GM19372 (cell line): ENCODE data around the gene CASQ1.

ENCODE experiments used
- ATAC-seq: cut with Tn5 transposase; IDR thresholded peaks from one replicate; pipeline ENCODE4 v1.9.1; 2021; ENCODE audit warnings: mild to moderate bottlenecking, low read depth, moderate library complexity; ENCODE audit not compliant: unreplicated experiment

The CASQ1 gene

GRCh38 chr1:160204526-160205241, 14.3 kb downstream of the CASQ1 start:
- ATAC-seq = peak; percentile 52

GRCh38 chr1:160205242-160206035, 15.1 kb downstream of the CASQ1 start, which contains the start of gene PEA15:
Gene PEA15, plus strand, starts transcription at chr1:160205384. Its CDS starts 6,161 bp downstream, at chr1:160211545.
- peak; percentile 63 for ATAC-seq

- ATAC-seq = no peak
These were observed 15.6 kb downstream of the CASQ1 start for GRCh38 chr1:160206036-160206389.

DNA sequence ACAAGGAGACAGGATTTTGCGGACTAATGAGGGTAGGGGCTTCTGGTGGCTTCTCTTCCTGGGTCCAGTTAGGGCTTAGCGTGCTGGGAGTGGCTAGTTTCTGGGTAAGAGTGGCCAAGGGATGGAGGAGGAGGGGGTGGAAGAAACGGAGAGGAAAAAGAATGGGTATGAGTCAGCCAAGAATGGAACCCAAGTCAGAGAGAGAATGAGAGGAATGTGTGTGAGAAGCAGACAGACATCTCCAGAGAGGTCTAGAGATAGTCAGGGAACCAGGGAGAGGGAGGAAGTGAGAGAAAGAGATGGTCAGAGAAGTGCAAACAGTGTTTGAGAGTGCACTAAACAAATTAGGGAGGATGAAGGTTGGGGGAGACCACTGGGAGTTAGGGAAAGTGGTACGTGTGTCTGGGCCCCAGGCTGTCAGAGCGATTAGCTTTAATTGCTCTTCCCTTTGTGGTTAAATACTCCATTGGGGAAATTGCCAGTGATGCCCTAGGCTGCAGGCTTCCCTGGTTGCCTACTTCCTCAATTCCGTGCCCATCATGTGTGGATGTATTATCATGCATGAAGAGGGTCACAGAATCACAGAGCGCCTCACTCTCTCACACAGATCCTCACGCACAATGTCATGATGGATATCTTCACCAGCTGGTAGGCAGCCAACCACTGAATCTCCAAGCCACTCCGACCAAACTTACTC, 16.2 kb downstream of the CASQ1 start:
- ATAC-seq = no peak

DNA sequence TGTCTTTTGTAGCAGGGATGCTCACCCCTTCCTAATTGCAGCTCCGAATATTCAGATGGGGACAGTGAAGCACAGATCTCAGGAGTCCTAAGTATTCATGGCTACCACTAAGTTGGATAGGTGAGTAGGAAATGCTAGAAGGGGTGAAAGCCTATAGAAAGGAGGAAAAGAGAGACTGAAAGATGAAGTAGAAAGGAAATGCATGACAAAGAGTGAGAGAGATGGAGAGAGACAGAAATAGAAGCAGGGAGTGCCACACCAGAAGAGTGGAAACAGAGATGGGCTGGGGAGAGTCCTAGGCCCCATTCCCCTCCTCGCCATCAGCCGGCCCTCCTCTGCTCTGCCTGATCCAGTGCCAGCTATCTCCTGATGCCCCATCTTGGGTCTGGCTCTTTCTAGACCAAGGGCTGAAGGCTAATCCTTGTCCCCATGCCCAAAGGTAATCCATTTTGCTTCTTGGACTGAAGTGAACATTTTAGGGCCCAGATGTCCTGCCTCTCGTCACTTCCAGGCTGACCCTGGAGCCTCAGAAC, 16.8 kb downstream of the CASQ1 start:
- no peak for ATAC-seq

- no peak for ATAC-seq
These were observed 17.6 kb downstream of the CASQ1 start for GRCh38 chr1:160207771-160208556.

DNA sequence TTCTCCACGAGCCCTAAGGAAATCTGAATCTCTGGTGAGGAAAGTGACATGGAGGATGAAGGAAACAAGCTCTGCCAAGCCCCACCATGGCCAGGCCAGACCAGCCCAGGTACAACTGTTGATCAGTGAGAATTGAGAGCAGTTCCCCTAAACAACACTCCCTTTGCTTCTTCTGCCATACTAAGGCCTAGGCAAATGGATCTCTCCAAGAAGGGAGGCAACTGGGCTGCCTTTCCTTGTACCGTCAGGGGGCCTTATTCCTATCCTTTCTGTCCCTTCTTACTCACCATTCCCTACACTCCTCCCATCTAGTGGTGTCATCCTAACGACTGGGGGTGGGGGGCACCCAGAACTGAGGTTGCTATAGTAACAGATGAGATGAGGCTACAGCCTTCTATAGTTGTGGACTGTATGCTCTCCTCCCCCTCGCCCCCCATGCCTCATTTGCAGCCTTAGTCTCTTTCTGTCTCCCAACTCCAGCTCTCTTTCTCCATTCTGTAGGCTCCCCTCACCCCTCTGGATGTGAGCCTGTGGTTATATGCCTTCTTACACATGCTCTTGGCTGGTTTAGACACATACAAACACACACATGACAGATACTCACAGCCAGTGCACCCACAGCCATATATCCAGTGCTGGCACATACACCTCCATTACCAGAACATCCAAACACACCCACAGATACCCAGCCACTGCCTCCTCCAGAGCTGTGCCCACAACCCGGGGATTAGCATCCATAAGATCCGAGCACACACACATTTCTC, 18.4 kb downstream of the CASQ1 start:
- no peak for ATAC-seq

- no peak for ATAC-seq
These were observed 19.1 kb downstream of the CASQ1 start for GRCh38 chr1:160209321-160210046.

DNA sequence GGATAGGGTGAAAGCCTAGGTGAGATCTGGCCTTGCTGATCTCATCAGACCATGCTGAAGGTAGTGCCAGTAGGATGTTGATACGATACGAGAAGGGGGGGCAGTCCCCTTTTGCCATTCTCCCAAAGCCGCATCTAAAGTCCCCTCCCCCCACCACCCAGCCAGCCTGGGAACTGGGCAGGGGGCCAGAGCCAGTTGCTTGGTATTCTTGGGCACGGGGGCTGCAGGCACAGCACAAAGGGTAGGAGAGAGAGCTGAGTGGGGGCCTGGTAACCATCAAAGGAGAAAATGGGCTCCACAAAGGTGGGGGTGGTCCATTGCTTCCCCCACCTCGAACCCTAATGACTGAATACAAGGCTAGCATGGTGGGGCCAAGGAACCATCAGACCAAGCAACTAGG, 20.2 kb downstream of the CASQ1 start:
- ATAC-seq = no peak

- no peak for ATAC-seq
These were observed 20.8 kb downstream of the CASQ1 start for GRCh38 chr1:160211046-160211790.

DNA sequence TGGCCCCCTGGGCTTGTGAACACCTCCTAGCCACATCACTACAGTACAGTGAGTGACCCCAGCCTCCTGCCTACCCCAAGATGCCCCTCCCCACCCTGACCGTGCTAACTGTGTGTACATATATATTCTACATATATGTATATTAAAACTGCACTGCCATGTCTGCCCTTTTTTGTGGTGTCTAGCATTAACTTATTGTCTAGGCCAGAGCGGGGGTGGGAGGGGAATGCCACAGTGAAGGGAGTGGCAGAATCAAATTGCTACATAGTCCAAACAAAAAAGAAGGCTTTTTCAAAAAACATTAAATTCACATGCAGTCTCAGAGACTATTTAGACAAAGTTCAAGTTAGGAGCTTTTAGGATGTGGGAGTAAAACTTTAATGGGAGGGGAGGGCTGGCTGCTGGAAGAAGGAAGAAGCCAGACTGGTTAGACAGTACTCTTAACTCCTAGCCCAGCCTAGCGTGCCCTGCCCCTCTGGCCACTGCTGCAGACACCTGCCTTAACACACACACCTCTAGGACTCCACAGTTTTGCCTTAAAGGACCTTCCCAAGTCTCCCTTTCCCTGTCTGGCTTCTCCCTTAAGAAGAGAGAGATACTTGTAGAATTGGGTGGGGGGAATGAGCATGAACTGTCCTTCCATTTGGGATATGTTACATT, 24.2 kb downstream of the CASQ1 start:
- no peak for ATAC-seq

DNA sequence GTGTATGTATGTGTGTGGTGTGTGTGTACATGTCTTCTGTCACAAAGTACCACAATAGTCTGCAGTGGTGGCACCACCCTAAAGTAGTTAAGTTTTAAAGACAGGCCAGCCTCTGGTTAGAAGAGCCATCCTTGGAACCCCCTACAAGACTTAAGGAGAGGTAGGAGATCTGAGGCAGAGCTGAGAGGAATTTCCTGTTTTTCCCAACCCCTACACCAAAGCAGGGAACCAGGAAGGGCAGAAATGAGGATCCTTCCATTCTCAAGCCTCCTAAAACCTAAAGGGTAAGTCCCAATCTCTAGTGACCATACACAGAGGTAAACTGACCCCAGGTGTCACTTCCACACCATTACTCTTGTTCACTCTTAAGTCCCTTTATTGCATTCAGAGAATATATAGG, 25.9 kb downstream of the CASQ1 start:
- ATAC-seq = no peak

DNA sequence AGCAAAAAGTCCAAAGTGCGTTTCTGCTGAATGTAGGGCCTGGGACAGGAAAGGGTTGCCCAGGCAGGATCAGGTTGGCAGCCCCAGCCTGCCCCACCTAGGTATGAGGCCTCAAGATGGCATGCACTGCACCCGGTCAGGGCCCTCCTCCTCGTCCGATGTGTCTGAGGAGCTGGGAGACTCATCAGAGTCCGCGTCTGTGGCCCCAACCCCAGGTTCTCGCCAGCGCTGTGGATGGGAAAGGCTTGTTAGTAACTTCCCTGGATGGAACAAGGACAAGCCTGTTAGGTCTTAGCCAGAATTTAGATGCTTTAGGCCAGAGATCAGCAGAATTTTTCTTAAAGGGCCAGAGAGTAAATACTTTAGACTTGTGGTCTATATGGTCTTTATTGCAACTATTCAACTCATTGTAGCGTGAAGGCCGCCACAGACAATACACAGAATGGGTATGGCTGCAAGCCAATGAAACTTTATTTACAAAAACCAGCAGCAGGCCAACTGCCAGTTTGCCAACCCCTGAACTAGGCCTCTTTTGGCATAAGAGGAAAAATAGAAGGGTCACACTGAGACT, 27.2 kb downstream of the CASQ1 start:
- no peak for ATAC-seq

- ATAC-seq = no peak
These were observed 28.9 kb downstream of the CASQ1 start for GRCh38 chr1:160219062-160219929.

DNA sequence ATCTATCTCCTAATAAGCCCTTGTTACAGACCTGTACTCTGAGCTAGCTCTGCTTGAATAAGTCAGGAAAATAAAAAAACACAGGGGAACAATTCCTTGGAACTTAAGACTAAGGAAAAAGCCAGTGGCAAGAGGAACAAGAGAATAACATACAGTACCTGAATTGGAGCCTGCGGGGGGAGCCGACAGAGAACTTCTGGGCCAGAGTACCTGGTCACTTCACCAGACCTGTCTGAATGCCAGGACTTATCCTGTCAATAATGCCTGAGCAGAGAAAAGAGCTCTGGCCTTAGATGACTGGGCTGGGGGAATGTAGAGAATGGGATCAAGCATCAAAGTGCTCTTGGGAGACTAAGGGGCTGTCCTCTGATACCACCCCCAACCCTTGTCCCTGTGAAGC, 29.9 kb downstream of the CASQ1 start:
- ATAC-seq = no peak

GRCh38 chr1:160221089-160221488, 30.7 kb downstream of the CASQ1 start:
- ATAC-seq = no peak
